Gastrocnemius medialis (tissue), 4 donors: ENCODE results near the gene MYL6. TPM values are rescaled to one million over a fixed set of nuclear protein-coding genes. Genes with fewer than 3 reads are reported as not detected.

Experiments
- ATAC-seq, 2 donors: fragments of 150-250 bp; one replicate each; pipeline ENCODE4 v1.9.1; 2016
- DNase-seq, 2 donors: peaks; one replicate each; pipeline ENCODE4 v3.0.0-alpha.2; 2019
- H3K27ac ChIP-seq, 4 donors: fragments of 200-600 bp; sonication (generic); 1 replicate in 1 of 4; 2 replicates in 3 of 4; pipeline ENCODE4 v1.5.1; 2016 to 2018; ENCODE audit warnings: mild to moderate bottlenecking in 2 of 4, moderate library complexity in 1 of 4
- H3K27me3 ChIP-seq, 3 donors: fragments of 200-600 bp; sonication (generic) in 2 of 3; 1 replicate in 1 of 3; 2 replicates in 2 of 3; pipeline versions ENCODE4 v1.5.1 to v1.6.0; 2016 to 2019; ENCODE audit warnings: mild to moderate bottlenecking in 1 of 3, moderate library complexity in 1 of 3
- H3K36me3 ChIP-seq, 2 donors: fragments of 200-600 bp; sonication (generic) in 1 of 2; one replicate each; pipeline ENCODE4 v1.5.1; 2017 to 2018
- H3K4me1 ChIP-seq, 2 donors: fragments of 200-600 bp; sonication (generic) in 1 of 2; one replicate each; pipeline ENCODE4 v1.5.1; 2016 to 2017; ENCODE audit warnings: mild to moderate bottlenecking in 2 of 2
- H3K4me3 ChIP-seq, 4 donors: fragments of 200-600 bp; sonication (generic) in 3 of 4; 1 replicate in 1 of 4; 2 replicates in 3 of 4; pipeline ENCODE4 v1.5.1; 2016 to 2019; ENCODE audit warnings: mild to moderate bottlenecking in 2 of 4
- H3K9me3 ChIP-seq, 3 donors: fragments of 200-600 bp; sonication (generic) in 2 of 3; 1 replicate in 1 of 3; 2 replicates in 2 of 3; pipeline ENCODE4 v1.5.1; 2016 to 2019
- POLR2A ChIP-seq, 2 donors: fragments of 450-650 bp; IDR thresholded peaks; one replicate each; pipeline ENCODE4 v1.6.1; 2017; ENCODE audit warnings: antibody characterized with exemption in 2 of 2, mild to moderate bottlenecking in 2 of 2, moderate library complexity in 2 of 2
- in situ Hi-C, 4 donors: fragments of 200-750 bp; cut with MboI; loops; one replicate each; pipeline versions ENCODE4 v1.15.0 to v1.8.0; 2017; ENCODE audit warnings: low sequenced_read_pairs in 4 of 4
- intact Hi-C: fragments of 100-400 bp; cut with DNase I; formaldehyde crosslinking; loops from one replicate; pipeline ENCODE4 v1.15.1; 2023; ENCODE audit warnings: low total_unique reads
- total RNA-seq, 4 donors: library from RNA; depleted of rRNA; stranded (reverse); fragments of >200 nt; gene quantifications; one replicate each; pipeline versions ENCODE4 v1.1.0 to v1.2.3, GENCODE V29; 2016
- TF ChIP-seq, protein P1 (sequence below), 5 experiments: fragments of 450-650 bp in 3 of 5; fragments of 200-600 bp in 2 of 5; sonication (generic) in 2 of 5; IDR thresholded peaks in 4 of 5; conservative IDR thresholded peaks in 1 of 5; 1 replicate in 4 of 5; 2 replicates in 1 of 5; pipeline ENCODE4 v1.5.1; 2016 to 2019; ENCODE audit warnings: antibody characterized with exemption in 5 of 5, mild to moderate bottlenecking in 3 of 5, moderate library complexity in 3 of 5

MYL6 gene
- total RNA-seq, 4 donors from 2014 or later = 159 to 324 (median 202) TPM

DNA sequence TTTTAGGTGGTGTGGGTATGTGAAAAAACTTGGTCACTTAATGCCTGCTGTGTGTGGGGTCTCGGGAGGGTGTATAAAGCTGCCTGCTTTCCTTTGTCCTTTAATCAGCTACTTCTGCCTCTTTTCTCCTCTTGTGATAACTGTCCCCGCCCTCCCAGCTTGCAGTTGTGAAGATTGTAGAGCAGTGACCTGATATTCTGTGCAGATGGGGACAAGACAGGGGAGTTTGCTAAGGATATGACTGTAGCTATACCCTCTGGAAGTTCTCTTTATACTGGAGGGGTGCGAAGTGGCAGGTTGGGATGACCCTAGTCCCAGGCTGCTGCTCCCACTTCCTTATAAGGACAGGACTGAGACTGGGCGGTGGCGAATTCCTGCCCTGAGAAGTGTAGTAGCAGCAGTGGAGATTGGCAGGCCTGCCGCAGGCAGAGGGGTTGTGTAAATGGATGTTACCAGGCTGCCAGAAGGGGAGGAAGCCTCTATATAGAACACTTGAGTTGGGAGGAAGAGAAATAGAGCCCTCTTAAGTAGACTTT lies 835 bp downstream of the MYL6 start:
- in situ Hi-C loops = no loop called here
- peaks cover 28 to 44% of the 10 kb centered on the region in 2 donors for H3K4me1 ChIP-seq
- peaks cover 0 to 47% of the 10 kb centered on the region in 2 donors for H3K36me3 ChIP-seq

DNA sequence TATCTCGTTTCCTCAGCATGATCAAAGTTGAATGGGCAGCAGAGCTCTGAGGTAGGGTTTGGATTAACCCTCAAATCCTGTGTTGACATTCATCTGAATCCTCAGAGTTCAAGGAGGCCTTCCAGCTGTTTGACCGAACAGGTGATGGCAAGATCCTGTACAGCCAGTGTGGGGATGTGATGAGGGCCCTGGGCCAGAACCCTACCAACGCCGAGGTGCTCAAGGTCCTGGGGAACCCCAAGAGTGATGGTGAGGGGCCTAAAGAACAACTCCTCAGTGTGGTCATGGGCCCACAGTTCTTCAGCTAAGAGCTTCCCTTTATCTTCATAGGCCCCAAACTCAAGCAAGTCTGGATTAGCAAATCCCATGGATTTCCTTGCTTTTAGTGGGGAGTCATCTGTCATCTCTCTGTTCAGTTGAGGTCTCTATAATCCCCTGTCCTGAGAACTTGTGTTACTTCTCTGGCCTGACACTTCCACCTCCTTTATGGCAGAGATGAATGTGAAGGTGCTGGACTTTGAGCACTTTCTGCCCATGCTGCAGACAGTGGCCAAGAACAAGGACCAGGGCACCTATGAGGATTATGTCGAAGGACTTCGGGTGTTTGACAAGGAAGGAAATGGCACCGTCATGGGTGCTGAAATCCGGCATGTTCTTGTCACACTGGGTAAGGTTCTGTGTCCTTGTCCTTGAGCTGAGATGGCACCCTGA lies 1.5 kb downstream of the MYL6 start:
- intact Hi-C loops = loop anchor here (2.0 kb wide), 3 partner anchors 29 to 63 kb away; partner anchors contain the start of genes SMARCC2 and ZC3H10
- no peak for TF ChIP-seq POLR2A (IDR thresholded peaks at IDR 0.05)
- TF ChIP-seq, protein P1, sequence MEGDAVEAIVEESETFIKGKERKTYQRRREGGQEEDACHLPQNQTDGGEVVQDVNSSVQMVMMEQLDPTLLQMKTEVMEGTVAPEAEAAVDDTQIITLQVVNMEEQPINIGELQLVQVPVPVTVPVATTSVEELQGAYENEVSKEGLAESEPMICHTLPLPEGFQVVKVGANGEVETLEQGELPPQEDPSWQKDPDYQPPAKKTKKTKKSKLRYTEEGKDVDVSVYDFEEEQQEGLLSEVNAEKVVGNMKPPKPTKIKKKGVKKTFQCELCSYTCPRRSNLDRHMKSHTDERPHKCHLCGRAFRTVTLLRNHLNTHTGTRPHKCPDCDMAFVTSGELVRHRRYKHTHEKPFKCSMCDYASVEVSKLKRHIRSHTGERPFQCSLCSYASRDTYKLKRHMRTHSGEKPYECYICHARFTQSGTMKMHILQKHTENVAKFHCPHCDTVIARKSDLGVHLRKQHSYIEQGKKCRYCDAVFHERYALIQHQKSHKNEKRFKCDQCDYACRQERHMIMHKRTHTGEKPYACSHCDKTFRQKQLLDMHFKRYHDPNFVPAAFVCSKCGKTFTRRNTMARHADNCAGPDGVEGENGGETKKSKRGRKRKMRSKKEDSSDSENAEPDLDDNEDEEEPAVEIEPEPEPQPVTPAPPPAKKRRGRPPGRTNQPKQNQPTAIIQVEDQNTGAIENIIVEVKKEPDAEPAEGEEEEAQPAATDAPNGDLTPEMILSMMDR (IDR thresholded peaks at IDR 0.05 in 4 of 5, conservative IDR thresholded peaks at IDR 0.05 in 1 of 5) = no peak
- no peaks in the 10 kb centered on the region for H3K9me3 ChIP-seq
- ATAC-seq (no peak), DNase-seq (no peak)
- peaks cover 28 to 44% of the 10 kb centered on the region in 2 donors for H3K4me1 ChIP-seq
- peak overlapping the region; percentile 68 to 93 (median 80) for H3K4me3 ChIP-seq
- H3K27me3 ChIP-seq = no peaks in the 10 kb centered on the region
- H3K27ac ChIP-seq = peak overlapping the region; percentile 87 to 97 (median 96)
- H3K36me3 ChIP-seq = peaks cover 0 to 53% of the 10 kb centered on the region in 2 donors
- in situ Hi-C loops = no loop called here

More for the DNA sequence above, 835 bp downstream of the MYL6 start:
- peak overlapping the region; percentile 87 to 97 (median 96) for H3K27ac ChIP-seq
- peak; percentile 78 to 95 for DNase-seq
- TF ChIP-seq POLR2A (IDR thresholded peaks at IDR 0.05) = peak; percentile 40 to 53
- TF ChIP-seq, protein P1 (IDR thresholded peaks at IDR 0.05 in 4 of 5, conservative IDR thresholded peaks at IDR 0.05 in 1 of 5) = no peak
- ATAC-seq = peak; percentile 51 to 75
- H3K4me3 ChIP-seq = peak overlapping the region; percentile 68 to 93 (median 80)
- H3K27me3 ChIP-seq = no peaks in the 10 kb centered on the region
- H3K9me3 ChIP-seq = no peaks in the 10 kb centered on the region
- intact Hi-C loops = loop anchor here (1.0 to 2.0 kb wide), 5 partner anchors 30 to 477 kb away; partner anchors contain the start of genes SMARCC2 and ZC3H10

DNA sequence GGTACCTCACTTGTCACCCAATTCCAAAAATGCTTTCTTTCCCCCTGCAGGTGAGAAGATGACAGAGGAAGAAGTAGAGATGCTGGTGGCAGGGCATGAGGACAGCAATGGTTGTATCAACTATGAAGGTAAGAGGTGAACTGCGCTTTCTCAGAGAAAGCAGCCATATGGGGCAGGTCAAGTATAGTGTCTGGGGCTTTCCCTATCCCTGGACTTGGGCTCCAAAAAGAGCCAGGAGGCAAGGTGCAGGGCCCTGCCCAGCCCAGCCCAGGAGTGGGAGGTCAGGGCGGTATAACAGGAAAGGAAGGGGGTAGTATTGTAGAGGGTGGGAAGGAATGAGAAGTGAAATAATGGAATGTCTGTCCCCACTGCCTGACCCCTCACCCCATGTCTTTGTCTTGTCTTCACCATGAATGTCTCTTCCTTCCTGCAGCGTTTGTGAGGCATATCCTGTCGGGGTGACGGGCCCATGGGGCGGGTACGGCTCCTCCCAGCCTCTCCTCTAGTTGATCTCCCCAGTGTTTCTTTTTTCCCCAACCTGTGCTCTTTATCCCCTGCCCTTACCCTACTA lies 2.1 kb downstream of the MYL6 start:
- TF ChIP-seq POLR2A (IDR thresholded peaks at IDR 0.05) = no peak
- TF ChIP-seq, protein P1 (IDR thresholded peaks at IDR 0.05 in 4 of 5, conservative IDR thresholded peaks at IDR 0.05 in 1 of 5) = no peak
- Histone ChIP-seq H3K4me1 (peaks cover 28 to 44% of the 10 kb centered on the region in 2 donors), H3K9me3 (no peaks in the 10 kb centered on the region), H3K4me3 (peak overlapping the region; percentile 68 to 93 (median 80)), H3K36me3 (peaks cover 0 to 60% of the 10 kb centered on the region in 2 donors), H3K27me3 (no peaks in the 10 kb centered on the region), H3K27ac (peak overlapping the region; percentile 87 to 97 (median 96))
- intact Hi-C loops = no loop called here
- DNase-seq (no peak), ATAC-seq (no peak)
- in situ Hi-C loops = no loop called here

DNA sequence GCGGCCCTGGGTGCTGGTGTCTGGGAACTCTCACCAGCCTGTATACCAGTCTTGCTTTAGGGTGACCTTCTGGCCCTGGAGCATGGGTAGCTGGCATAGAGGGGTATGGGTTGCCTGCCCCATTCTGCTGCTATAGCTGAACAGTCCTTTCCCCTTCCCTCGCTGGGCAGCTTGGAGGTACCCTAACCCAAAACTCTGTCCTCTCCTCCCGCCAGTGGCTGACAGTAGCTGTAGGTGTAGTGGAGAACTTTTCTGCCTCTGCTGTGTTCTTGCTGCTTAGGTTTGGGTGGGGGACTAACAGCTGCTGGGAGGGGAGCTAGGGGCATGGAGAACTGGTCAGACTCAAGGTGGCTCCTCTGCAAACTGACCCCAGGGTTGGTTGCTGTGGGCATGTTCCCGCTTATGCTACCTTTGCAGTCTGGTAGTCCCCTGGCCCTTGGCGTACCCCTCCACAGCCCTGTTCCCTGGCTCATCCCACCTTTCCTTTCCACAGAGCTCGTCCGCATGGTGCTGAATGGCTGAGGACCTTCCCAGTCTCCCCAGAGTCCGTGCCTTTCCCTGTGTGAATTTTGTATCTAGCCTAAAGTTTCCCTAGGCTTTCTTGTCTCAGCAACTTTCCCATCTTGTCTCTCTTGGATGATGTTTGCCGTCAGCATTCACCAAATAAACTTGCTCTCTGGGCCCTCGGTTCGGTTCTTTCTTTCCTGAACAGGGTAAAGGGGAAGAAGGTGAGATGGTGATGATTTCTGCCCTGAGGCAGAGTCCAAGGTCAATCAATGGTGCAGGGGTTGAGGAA lies 2.9 kb downstream of the MYL6 start:
- H3K36me3 ChIP-seq = peaks cover 0 to 68% of the 10 kb centered on the region in 2 donors
- intact Hi-C loops (no loop called here), in situ Hi-C loops (no loop called here)
- H3K9me3 ChIP-seq = no peaks in the 10 kb centered on the region
- ATAC-seq (no peak), DNase-seq (no peak)
- H3K4me1 ChIP-seq = peaks cover 28 to 44% of the 10 kb centered on the region in 2 donors
- TF ChIP-seq, protein P1 (IDR thresholded peaks at IDR 0.05 in 4 of 5, conservative IDR thresholded peaks at IDR 0.05 in 1 of 5) = no peak
- no peak for TF ChIP-seq POLR2A (IDR thresholded peaks at IDR 0.05)
- H3K4me3 ChIP-seq = peak overlapping the region; percentile 68 to 93 (median 80)
- H3K27ac ChIP-seq = peak overlapping the region; percentile 87 to 97 (median 96)
- H3K27me3 ChIP-seq = no peaks in the 10 kb centered on the region
